NCI-H187 treated with DMSO at 0.1 percent for 48 hours (cell line): ENCODE results near the gene SHANK3.

Source experiments
- DNase-seq: peaks from one replicate; lab custom pipeline; 2025; lab: John Stamatoyannopoulos, UW

SHANK3 gene

DNA sequence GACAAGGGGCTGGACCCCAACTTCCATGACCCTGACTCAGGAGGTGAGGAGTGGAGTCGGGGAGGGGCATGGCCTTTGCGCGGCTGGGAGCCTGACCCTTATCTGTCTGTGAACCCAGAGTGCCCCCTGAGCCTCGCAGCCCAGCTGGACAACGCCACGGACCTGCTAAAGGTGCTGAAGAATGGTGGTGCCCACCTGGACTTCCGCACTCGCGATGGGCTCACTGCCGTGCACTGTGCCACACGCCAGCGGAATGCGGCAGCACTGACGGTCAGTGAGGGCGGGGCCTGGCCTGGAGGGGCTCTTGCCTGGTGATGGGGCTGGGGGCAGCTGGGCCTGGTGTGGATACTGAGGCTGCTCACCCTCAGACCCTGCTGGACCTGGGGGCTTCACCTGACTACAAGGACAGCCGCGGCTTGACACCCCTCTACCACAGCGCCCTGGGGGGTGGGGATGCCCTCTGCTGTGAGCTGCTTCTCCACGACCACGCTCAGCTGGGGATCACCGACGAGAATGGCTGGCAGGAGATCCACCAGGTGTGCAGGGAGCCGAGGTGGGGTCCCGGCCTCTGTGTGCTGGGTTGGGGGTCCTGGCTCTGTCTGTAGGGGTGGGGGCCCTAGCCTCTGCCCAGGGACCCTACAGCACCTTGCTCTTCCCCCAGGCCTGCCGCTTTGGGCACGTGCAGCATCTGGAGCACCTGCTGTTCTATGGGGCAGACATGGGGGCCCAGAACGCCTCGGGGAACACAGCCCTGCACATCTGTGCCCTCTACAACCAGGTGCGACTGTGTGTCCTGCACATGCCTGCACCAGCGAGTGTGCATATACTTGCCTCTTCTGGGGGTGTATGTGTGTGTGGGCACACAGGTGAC is 6.3 kb downstream of the SHANK3 start:
- no peak for DNase-seq

DNA sequence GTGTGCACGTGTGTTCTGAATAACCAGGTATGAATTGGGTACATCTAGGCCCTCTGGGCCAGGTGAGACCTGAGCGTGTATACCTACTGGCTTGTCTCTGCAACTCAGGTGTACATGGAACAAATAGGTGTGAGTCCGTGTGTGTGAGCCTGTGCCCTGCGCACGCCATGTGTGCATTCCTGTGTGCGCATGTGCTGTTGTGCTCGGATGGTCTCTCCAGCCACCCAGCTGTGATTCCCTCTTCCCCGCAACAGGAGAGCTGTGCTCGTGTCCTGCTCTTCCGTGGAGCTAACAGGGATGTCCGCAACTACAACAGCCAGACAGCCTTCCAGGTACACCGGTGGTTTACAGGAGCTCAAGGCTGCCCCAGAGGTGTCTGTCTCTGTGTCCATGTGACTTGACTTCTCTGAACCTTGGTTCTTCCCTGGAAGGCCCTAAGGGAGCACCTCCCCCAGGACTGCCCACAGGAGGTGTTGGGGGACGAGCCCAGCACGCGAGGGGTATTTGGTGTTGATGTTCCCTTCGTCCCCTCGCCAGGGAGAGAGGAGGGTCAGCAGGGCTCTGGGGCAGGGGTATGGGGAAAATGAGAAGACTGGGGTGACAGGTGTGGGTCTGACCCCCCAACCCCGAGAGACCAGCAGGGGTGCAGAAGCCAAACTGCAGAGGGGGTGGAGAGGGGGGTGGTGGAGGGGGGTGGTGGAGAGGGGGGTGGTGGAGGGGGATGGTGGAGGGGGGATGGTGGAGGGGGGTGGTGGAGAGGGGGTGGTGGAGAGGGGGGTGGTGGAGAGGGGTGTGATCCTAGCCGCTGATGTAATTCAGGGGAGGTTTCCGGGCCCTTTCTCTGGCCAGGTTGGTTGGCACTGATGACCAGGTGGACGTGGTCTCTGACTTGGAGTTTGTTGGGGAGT is 10.7 kb downstream of the SHANK3 start:
- DNase-seq = no peak

- no peak for DNase-seq
These were observed 11.4 kb downstream of the SHANK3 start for GRCh38 chr22:50683994-50684371.

DNA sequence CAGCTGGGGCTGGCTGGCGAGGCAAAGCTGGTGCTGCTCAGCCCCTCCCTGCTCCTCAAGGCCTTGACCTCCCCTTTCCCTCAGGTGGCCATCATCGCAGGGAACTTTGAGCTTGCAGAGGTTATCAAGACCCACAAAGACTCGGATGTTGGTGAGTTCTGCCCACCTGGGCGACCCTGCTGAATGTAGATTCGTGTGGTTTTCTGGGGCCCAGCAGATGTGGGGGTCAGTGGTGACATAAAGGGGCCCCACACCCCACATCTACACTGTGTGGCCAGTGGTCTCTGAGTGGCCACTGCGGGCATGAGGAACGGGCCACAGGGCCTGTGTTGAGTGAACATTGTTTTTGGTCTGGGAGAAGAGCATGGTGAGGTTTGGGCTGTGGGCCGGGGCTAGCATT is 11.9 kb downstream of the SHANK3 start:
- DNase-seq = no peak

GRCh38 chr22:50684986-50685385 is 12.4 kb downstream of the SHANK3 start:
- DNase-seq = no peak

GRCh38 chr22:50686794-50687193 is 14.2 kb downstream of the SHANK3 start:
- DNase-seq = no peak

DNA sequence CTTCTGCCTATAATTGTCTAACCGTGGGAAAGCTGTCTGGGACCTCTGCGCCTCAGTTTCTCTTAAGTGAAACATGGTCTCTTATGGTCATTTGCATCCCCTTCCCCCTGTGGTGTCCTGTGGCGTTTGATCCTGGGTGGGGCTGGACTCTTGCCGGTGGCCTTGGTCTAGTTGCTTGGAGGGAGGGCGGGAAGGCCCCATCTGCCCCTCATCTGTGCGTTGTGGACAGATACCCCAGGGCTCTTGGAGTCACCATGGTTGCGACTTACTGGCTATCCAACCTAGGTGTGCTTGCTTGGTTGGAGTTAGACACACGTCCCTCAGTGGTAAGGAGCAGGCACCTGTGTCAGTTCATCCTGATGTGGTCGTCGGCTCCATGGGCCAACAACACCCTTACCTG is 15.2 kb downstream of the SHANK3 start:
- DNase-seq = no peak

DNA sequence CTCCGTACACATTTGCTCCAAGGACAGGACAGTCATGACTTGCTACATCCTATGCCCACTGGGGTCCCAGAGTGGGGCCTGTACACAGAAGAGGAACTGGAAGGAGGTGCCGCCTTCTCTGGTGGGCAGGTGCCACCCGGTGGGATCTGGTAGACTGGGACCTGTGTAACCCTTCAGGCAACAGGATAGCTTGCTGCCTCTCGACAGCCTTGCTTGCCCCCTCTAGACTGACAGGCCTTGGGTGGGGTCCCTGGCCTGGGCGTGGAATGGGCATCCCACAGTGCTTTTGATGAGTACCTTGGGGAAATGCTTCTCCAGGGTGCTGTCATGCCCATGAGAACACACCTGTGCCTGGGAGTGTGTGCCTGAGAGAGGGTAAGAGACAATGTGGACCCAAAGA is 15.8 kb downstream of the SHANK3 start:
- DNase-seq = no peak

DNA sequence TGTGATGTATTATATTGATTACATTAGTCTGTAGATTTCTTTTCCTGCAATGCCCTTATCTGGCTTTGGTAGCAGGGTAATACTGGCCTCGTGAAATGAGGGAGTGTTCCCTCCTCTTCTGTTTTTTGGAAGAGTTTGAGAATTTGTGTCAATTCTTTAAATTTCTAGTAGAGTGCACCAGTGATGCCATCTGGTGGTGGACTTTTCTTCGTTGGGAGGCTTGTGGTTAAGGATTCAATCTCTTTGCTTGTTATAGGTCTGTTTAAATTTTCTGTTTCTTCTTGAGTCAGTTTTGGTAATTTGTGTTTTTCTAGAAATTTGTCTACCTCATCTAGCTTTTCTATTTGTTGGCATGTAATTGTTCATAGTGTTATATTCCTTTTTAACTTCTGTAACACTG is 18.9 kb downstream of the SHANK3 start:
- DNase-seq = no peak

GRCh38 chr22:50693462-50693861 is 20.8 kb downstream of the SHANK3 start:
- DNase-seq = no peak

GRCh38 chr22:50694099-50694605 is 21.5 kb downstream of the SHANK3 start:
- no peak for DNase-seq

DNA sequence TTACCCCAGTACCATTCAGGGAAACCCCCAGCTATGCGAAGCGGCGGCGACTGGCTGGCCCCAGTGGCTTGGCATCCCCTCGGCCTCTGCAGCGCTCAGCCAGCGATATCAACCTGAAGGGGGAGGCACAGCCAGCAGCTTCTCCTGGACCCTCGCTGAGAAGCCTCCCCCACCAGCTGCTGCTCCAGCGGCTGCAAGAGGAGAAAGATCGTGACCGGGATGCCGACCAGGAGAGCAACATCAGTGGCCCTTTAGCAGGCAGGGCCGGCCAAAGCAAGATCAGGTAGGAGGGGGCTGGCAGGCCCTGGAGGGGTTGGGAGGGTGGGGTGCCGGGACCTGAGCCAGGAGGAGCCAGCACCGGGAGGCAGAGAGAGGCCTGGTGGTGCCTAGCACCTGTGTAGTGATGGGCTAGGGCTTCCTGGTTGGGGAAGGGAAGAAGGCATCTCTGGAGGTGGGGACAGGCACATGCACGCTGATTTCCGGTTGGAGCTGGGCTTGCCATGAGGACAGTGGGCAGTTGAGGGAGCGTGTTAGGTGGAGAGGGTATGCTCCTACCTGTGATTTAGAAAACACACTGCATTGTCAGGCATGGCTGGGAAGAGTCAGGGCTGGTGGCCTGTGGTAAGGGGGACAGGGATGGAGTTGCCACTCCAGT is 22.3 kb downstream of the SHANK3 start:
- no peak for DNase-seq

GRCh38 chr22:50695421-50696250 is 23.0 kb downstream of the SHANK3 start:
- no peak for DNase-seq

DNA sequence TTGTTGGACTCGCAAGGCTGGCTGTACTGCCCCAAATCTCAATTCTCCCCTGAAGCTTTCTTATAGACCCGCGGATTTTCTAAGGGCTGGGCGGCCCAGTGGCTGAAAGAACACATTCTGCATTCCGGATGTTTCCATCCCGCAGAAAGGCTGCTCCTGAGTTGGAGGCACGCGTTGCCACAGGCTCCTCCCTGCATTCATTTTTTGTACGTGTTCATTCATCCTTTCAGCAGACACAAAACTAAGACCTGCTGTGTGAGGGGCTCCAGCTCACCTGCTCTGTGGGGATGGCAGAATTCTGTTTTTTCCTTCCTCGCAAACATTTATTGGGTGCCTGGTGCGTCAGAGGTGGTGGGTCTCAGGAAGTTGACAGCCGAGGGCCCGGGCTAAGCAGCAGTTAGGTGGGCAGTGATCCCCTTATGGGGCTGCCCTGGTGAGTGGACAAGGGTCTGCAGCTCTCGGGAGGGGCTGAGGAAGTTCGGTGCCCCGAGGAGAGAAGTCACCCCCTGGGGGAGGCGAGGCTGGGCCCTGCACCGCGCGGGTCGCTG is 23.7 kb downstream of the SHANK3 start:
- no peak for DNase-seq

- DNase-seq = no peak
These were observed 24.4 kb downstream of the SHANK3 start for GRCh38 chr22:50696799-50697561.

DNA sequence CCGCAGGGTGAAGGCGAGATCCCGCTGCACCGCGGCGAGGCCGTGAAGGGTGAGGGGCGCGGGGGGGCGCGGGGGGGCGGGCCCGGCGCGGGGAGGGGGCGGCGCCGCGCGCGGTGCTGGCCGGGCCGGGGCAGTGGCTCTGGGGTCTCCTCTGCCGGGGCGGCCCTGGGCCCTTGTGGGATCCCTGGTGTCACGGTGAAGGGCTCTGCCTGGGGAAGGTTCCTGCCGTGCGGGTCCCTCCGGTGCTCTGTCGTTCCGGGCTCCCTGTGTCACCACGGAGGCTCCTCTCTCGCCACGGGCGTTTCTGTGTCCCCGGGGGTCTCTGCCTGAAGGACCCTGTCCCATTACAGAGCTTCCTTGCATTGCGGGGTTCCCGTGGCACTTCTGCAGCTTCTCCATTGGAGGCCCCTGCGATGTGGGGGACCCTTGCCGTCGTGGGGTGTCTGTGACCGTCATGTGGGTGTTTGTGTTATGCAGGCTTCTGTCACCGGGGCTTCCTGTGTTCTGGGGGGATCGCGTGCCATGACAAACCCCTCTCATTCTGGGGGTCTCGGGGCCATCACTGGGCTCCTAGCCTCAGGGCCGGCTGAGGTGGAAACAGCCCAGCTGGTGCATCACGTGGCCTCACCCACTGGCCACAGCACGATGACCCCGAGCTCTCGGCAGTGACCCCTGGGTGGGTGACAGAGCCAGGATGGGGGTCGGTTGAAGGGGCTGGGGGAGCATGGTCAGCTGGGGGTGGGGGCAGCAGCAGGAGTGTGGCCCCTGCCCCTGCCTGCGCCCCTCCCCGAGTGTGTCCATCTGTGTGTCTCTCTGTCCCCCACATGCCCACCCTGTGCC is 25.3 kb downstream of the SHANK3 start:
- no peak for DNase-seq

GRCh38 chr22:50698546-50698945 is 25.9 kb downstream of the SHANK3 start:
- DNase-seq = no peak

DNA sequence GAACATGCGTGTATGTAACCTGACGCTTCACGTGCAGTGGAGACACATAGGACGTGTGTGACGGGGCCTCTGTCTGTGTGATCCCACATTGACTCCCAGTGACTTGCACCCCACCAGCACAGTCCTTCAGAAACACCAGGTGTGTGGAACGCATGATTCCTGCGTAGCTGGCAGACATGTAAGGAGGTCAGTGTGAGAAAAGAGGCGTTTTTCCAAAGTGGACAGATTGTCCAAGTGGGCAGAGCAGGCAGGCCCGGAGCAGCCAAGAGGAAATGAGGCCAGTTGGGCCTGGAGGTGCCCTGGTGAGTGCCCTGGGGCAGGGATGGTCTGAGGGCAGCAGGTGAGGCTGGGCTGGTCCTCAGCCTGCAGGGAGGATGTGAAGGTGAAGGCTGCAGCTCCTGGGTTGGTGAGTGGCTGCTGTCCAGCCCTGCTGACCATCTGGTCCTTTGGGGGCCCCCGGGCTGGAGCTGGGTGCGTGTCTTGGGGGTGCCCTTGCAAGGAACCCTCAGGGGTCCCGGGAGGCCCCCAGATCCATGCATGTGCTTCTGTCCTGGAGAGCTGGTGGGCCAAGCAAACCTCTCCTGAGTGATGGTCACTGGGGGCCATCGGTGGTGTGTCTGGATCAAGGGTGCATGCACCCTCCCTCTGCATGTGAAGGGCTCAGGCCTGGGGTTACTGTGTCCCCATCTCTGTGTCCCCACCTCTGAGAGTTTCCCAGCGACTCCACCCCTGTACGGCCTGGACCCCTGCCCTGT is 26.6 kb downstream of the SHANK3 start:
- DNase-seq = no peak
